Measurements from ENCODE around the gene LASP1.
A peak's percentile ranks its signal among the peaks of the same experiment; 100 is the strongest.

LASP1 gene

GRCh38 chr17:38890410-38890746, 20.5 kb downstream of the LASP1 start:
- no peaks in the 10 kb centered on the region for H3K9me3 ChIP-seq (ENCODE audit: control insufficient read depth, low read length)
- no peak overlapping the region for H3K4me3 ChIP-seq (ENCODE audit: extremely low read depth, insufficient read depth, low read length, poor library complexity, severe bottlenecking)
- peaks cover 31% of the 10 kb centered on the region for H3K4me1 ChIP-seq (ENCODE audit: control insufficient read depth, insufficient read depth, low read length, poor library complexity, severe bottlenecking)
- WGBS, 2 experiments (ENCODE audit: insufficient coverage in 2 of 2) = 100% methylated on average over 1 to 3 of the region's 8 CpGs
- no peak overlapping the region for H3K27ac ChIP-seq (ENCODE audit: low read depth, low read length, severe bottlenecking)
- peaks cover 80% of the 10 kb centered on the region for H3K36me3 ChIP-seq (ENCODE audit: control insufficient read depth, insufficient read depth, low read length)

DNA sequence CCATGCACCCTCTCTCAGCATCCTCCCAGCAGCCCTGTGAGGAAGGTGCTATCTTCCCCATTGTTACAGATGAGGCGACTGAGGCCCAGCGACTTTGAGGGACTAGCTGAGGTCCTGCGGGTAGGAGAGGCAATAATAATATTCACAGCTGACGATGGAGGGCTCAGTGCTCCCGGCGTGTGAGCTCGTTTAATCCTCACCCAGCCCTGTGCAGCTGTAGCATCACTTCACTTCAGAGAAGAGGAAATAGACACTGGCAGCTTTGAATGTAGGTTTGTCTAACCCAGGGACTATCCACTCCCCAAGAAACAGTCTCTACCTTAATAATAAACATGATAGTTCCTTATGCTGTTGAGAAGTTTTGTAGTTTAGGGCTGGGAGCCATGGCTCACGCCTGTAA, 21.6 kb downstream of the LASP1 start:
- Histone ChIP-seq H3K4me3 (ENCODE audit: extremely low read depth, insufficient read depth, low read length, poor library complexity, severe bottlenecking) (no peak overlapping the region), H3K4me1 (ENCODE audit: control insufficient read depth, insufficient read depth, low read length, poor library complexity, severe bottlenecking) (peaks cover 31% of the 10 kb centered on the region), H3K27ac (ENCODE audit: low read depth, low read length, severe bottlenecking) (no peak overlapping the region), H3K9me3 (ENCODE audit: control insufficient read depth, low read length) (no peaks in the 10 kb centered on the region), H3K36me3 (ENCODE audit: control insufficient read depth, insufficient read depth, low read length) (peaks cover 82% of the 10 kb centered on the region)
- WGBS, 2 experiments (ENCODE audit: insufficient coverage in 2 of 2) = 91% methylated on average over 7 to 8 of the region's 8 CpGs

- no peaks in the 10 kb centered on the region for H3K9me3 ChIP-seq (ENCODE audit: control insufficient read depth, low read length)
- H3K27ac ChIP-seq (ENCODE audit: low read depth, low read length, severe bottlenecking) = no peak overlapping the region
- 92 to 95% methylated on average over 3 of the region's 4 CpGs for WGBS, 2 experiments (ENCODE audit: insufficient coverage in 2 of 2)
- peaks cover 32% of the 10 kb centered on the region for H3K4me1 ChIP-seq (ENCODE audit: control insufficient read depth, insufficient read depth, low read length, poor library complexity, severe bottlenecking)
- H3K36me3 ChIP-seq (ENCODE audit: control insufficient read depth, insufficient read depth, low read length) = peaks cover 83% of the 10 kb centered on the region
- H3K4me3 ChIP-seq (ENCODE audit: extremely low read depth, insufficient read depth, low read length, poor library complexity, severe bottlenecking) = no peak overlapping the region
Measured at GRCh38 chr17:38892083-38892482, 22.2 kb downstream of the LASP1 start.

- 88 to 97% methylated on average over 1 to 13 of the region's 13 CpGs for WGBS, 2 experiments (ENCODE audit: insufficient coverage in 2 of 2)
Measured at GRCh38 chr17:38892620-38893019, 22.8 kb downstream of the LASP1 start.

GRCh38 chr17:38893113-38893512, 23.3 kb downstream of the LASP1 start:
- Histone ChIP-seq H3K36me3 (ENCODE audit: control insufficient read depth, insufficient read depth, low read length) (peaks cover 85% of the 10 kb centered on the region), H3K9me3 (ENCODE audit: control insufficient read depth, low read length) (no peaks in the 10 kb centered on the region), H3K4me3 (ENCODE audit: extremely low read depth, insufficient read depth, low read length, poor library complexity, severe bottlenecking) (no peak overlapping the region), H3K27ac (ENCODE audit: low read depth, low read length, severe bottlenecking) (peak overlapping the region; percentile 41), H3K4me1 (ENCODE audit: control insufficient read depth, insufficient read depth, low read length, poor library complexity, severe bottlenecking) (peaks cover 32% of the 10 kb centered on the region)
- WGBS, 2 experiments (ENCODE audit: insufficient coverage in 2 of 2) = 90 to 98% methylated on average over 5 of the region's 5 CpGs

More at GRCh38 chr17:38892620-38893019, 22.8 kb downstream of the LASP1 start:
- H3K27ac ChIP-seq (ENCODE audit: low read depth, low read length, severe bottlenecking) = no peak overlapping the region
- H3K4me1 ChIP-seq (ENCODE audit: control insufficient read depth, insufficient read depth, low read length, poor library complexity, severe bottlenecking) = peaks cover 32% of the 10 kb centered on the region
- H3K4me3 ChIP-seq (ENCODE audit: extremely low read depth, insufficient read depth, low read length, poor library complexity, severe bottlenecking) = no peak overlapping the region
- peaks cover 83% of the 10 kb centered on the region for H3K36me3 ChIP-seq (ENCODE audit: control insufficient read depth, insufficient read depth, low read length)
- no peaks in the 10 kb centered on the region for H3K9me3 ChIP-seq (ENCODE audit: control insufficient read depth, low read length)

DNA sequence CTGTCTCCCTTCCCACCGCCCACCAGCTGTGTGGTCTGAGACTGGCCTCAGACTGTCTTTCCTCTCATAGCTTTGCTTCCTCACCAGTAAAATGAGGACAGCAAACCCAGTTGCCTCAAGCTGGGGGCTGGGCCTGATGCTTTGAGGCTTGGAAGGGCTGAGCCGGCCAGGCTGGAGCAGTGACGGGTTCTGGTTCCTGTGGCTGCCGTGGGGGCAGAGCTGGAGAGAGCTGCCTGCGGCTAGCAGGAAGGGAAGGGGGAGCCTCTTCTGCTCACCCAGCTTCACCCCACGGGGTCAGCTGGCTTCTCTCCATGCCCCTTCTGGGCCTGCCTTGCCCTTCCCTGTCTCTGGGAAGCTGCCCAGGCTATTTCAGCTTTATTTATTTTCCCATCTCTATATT, 23.7 kb downstream of the LASP1 start:
- Histone ChIP-seq H3K36me3 (ENCODE audit: control insufficient read depth, insufficient read depth, low read length) (peaks cover 85% of the 10 kb centered on the region), H3K9me3 (ENCODE audit: control insufficient read depth, low read length) (no peaks in the 10 kb centered on the region), H3K4me3 (ENCODE audit: extremely low read depth, insufficient read depth, low read length, poor library complexity, severe bottlenecking) (no peak overlapping the region), H3K27ac (ENCODE audit: low read depth, low read length, severe bottlenecking) (peak overlapping the region; percentile 41), H3K4me1 (ENCODE audit: control insufficient read depth, insufficient read depth, low read length, poor library complexity, severe bottlenecking) (peaks cover 32% of the 10 kb centered on the region)
- WGBS, 2 experiments (ENCODE audit: insufficient coverage in 2 of 2) = 63 to 74% methylated on average over 4 to 6 of the region's 6 CpGs

- WGBS, 2 experiments (ENCODE audit: insufficient coverage in 2 of 2) = 75 to 85% methylated on average over 6 to 7 of the region's 7 CpGs
- Histone ChIP-seq H3K4me3 (ENCODE audit: extremely low read depth, insufficient read depth, low read length, poor library complexity, severe bottlenecking) (no peak overlapping the region), H3K9me3 (ENCODE audit: control insufficient read depth, low read length) (no peaks in the 10 kb centered on the region), H3K4me1 (ENCODE audit: control insufficient read depth, insufficient read depth, low read length, poor library complexity, severe bottlenecking) (peaks cover 38% of the 10 kb centered on the region), H3K36me3 (ENCODE audit: control insufficient read depth, insufficient read depth, low read length) (peaks cover 89% of the 10 kb centered on the region), H3K27ac (ENCODE audit: low read depth, low read length, severe bottlenecking) (no peak overlapping the region)
Measured at GRCh38 chr17:38894276-38894675, 24.4 kb downstream of the LASP1 start.

DNA sequence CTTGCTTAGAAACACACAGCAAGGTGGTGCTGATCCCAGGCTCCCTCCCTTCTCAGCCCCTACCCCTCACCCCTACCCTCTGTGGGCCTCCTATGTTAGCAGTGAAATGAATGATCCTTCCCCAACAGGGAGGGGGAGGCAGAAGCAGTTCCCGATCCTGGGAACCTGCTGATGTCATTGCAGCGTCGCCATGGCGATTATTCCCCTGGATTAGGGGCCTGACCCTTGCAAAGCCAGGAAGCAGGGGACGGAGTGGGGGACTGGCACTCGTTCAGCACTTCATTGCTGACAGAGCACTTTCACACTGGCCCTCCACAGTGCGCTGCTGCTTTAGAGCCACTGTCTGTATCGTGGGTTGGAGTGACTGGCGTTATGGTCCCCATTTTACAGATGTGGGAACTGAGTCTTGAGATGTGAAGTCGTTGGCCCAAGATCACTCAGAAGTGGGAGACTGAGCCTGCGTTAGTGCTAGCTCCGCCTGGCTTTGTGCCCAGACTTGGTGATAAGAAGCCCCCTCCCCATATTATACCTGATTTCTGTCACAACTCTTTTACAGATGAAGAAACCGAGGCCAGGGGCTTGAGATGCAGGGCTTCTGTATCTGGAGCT, 26.6 kb downstream of the LASP1 start:
- H3K36me3 ChIP-seq (ENCODE audit: control insufficient read depth, insufficient read depth, low read length) = peaks cover 75% of the 10 kb centered on the region
- H3K9me3 ChIP-seq (ENCODE audit: control insufficient read depth, low read length) = no peaks in the 10 kb centered on the region
- peaks cover 48% of the 10 kb centered on the region for H3K4me1 ChIP-seq (ENCODE audit: control insufficient read depth, insufficient read depth, low read length, poor library complexity, severe bottlenecking)
- peak overlapping the region; percentile 73 for H3K27ac ChIP-seq (ENCODE audit: low read depth, low read length, severe bottlenecking)
- WGBS, 2 experiments (ENCODE audit: insufficient coverage in 2 of 2) = 78 to 85% methylated on average over 11 of the region's 13 CpGs
- H3K4me3 ChIP-seq (ENCODE audit: extremely low read depth, insufficient read depth, low read length, poor library complexity, severe bottlenecking) = no peak overlapping the region

DNA sequence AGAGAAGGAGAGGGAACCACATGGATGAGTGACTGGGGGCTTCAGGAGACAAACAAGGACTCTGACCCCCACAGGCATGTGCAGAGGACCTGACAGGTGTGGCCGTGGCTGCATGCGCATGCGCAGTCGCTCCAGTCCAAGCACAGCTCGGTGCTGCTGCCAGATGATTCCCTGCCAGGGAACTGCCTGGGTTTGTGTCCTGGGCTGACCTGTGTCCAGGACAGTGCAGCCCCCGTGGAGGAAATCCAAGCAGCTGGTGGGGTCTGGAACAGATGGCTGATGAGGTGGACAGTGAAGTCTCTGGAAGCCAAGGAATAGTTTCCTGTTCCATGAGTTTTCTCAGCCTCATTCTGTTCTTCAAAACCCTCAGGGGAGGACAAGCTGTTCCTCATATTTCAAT, 27.3 kb downstream of the LASP1 start:
- WGBS, 2 experiments (ENCODE audit: insufficient coverage in 2 of 2) = 90 to 91% methylated on average over 5 to 6 of the region's 6 CpGs
- no peak overlapping the region for H3K4me3 ChIP-seq (ENCODE audit: extremely low read depth, insufficient read depth, low read length, poor library complexity, severe bottlenecking)
- H3K27ac ChIP-seq (ENCODE audit: low read depth, low read length, severe bottlenecking) = no peak overlapping the region
- peaks cover 74% of the 10 kb centered on the region for H3K36me3 ChIP-seq (ENCODE audit: control insufficient read depth, insufficient read depth, low read length)
- H3K4me1 ChIP-seq (ENCODE audit: control insufficient read depth, insufficient read depth, low read length, poor library complexity, severe bottlenecking) = peaks cover 55% of the 10 kb centered on the region
- H3K9me3 ChIP-seq (ENCODE audit: control insufficient read depth, low read length) = no peaks in the 10 kb centered on the region

GRCh38 chr17:38897671-38898290, 27.9 kb downstream of the LASP1 start:
- Histone ChIP-seq H3K27ac (ENCODE audit: low read depth, low read length, severe bottlenecking) (no peak overlapping the region), H3K9me3 (ENCODE audit: control insufficient read depth, low read length) (no peaks in the 10 kb centered on the region), H3K4me3 (ENCODE audit: extremely low read depth, insufficient read depth, low read length, poor library complexity, severe bottlenecking) (no peak overlapping the region), H3K36me3 (ENCODE audit: control insufficient read depth, insufficient read depth, low read length) (peaks cover 69% of the 10 kb centered on the region), H3K4me1 (ENCODE audit: control insufficient read depth, insufficient read depth, low read length, poor library complexity, severe bottlenecking) (peaks cover 49% of the 10 kb centered on the region)
- WGBS, 2 experiments (ENCODE audit: insufficient coverage in 2 of 2) = 86 to 89% methylated on average over 11 to 12 of the region's 12 CpGs

GRCh38 chr17:38898291-38898679, 28.4 kb downstream of the LASP1 start:
- Histone ChIP-seq H3K4me1 (ENCODE audit: control insufficient read depth, insufficient read depth, low read length, poor library complexity, severe bottlenecking) (peaks cover 44% of the 10 kb centered on the region), H3K27ac (ENCODE audit: low read depth, low read length, severe bottlenecking) (no peak overlapping the region), H3K4me3 (ENCODE audit: extremely low read depth, insufficient read depth, low read length, poor library complexity, severe bottlenecking) (no peak overlapping the region), H3K36me3 (ENCODE audit: control insufficient read depth, insufficient read depth, low read length) (peaks cover 68% of the 10 kb centered on the region), H3K9me3 (ENCODE audit: control insufficient read depth, low read length) (no peaks in the 10 kb centered on the region)
- WGBS, 2 experiments (ENCODE audit: insufficient coverage in 2 of 2) = 78 to 83% methylated on average over 6 of the region's 9 CpGs
